Fibroblast of upper back skin (primary cell): Measurements from ENCODE around the gene CPAMD8.
"Not testable (repeated sequence)": the region's sequence is repeated elsewhere in the genome, so short reads cannot be mapped to it uniquely, and the experiment has no call there.

Experiments used
- DNase-seq: peaks from one replicate; pipeline ENCODE4 v3.0.0-alpha.2; 2013

The CPAMD8 gene

DNA sequence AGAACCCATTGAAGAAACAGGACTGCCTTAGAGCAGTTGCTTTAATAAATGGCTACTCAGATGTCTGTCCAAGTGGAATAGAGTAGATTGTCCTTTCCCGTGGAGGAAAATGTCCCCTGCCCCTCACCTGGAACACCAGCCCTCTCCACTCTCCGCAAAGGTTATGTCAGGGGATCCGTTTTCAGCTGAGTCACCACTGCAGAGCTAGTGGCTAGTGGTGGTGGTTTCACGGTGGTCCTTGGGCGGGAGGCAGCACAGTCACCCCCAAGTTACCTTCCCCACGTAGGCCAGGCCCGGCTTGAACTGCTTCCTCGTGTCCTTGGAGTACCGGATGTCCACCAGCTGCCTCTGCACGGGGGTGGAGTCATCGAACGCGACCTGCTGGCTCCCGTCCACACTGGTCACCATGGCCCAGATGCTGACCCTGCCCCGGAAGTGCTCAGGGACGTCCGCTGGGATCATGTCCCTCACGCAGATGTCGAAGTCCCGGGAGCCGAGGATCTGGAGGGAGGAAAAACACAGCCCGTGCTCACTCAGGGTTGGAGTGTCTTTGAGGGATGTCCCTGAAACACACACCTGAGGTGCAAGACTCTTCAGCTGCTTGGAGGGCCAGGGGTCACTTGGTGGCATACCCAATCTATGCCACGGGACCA is 29.6 kb downstream of the CPAMD8 start:
- not testable (repeated sequence) for DNase-seq

DNA sequence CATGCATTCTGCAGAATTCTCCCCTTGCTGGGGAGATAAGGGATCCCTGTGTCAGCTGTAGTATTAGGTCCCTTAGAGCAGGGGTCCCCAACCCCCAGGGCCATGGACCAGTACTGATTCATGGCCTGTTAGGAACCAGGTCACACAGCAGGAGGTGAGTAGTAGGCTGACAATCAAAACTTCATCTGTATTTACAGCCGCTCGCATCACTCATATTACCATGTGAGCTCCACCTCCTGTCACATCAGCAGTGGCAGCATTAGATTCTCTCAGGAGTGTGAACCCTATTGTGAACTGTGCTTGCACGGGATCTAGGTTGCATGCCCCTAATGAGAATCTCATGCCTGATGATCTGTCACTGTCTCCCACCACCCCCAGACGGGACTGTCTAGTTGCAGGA is 37.9 kb downstream of the CPAMD8 start:
- DNase-seq: no peak

DNA sequence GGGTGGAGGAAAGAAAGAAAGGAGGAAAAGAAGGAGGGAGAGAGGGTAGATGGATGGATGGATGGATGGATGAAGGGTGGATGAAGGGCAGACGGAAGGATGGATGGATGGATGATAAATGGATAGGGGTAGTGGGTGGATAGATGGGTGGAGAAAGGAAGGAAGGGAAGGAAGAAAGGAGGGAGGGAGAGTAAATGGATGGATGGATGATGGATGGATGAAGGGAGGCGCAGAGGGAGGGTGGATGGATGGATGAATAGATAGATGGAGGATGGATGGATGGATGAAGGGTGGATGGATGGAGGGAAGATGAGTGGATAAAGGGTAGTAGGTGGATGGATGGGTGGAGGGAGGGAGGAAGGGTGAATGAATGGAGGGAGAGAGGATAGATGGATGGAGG is 41.2 kb downstream of the CPAMD8 start:
- no peak for DNase-seq

DNA sequence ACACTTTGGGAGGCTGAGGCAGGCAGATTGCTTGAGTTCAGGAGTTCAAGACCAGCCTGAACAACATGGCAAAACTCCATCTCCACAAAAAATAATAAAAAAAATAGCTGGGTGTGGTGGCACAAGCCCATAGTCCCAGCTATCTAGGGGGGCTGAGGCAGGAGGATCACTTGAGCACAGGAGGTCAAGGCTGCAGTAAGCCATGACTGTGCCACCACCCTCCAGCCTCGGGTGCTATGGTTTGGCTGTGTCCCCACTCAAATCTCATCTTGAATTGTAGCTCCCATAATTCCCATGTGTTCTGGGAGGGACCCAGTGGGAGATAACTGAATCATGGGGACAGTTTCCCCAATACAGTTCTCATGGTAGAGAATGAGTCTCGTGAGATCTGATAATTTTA is 44.0 kb downstream of the CPAMD8 start:
- not testable (repeated sequence) for DNase-seq

DNA sequence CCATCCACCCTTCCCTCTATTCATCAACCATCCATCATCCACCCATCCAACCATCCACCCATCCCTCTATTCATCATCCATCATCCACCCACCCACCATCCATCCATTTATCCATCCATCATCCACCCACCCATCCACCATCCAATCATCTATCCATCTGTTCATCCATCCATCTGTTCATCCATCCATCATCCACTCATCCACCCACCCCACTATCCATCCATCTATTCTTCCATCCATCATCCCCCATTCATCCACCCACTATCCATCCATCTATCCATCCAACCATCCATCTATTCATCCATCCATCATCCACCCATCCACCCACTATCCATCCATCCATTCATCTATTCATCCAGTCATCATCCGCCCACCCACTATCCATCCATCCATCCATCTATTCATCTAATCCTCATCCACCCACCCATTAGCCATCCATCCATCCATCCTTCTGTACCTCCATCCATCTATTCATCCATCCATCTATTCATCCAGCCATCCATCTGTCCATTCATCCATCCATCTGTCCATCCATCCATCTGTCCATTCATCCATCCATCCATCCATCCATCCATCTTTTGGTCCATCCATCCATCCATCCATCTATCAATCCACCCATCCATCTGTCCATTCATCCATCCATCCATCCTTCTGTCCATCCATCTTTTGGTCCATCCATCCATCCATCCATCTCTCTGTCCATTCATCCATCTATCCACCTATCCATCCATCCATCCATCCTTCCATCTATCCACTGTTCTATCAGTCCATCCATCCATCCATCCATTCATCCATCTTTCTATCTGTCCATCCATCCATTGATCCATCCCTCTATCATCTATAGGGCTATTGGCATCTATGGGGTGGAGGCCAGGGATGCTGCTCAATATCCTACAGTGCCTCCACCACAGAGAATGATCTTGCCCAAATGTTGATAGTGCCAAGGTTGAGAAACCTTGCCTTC is 47.5 kb downstream of the CPAMD8 start:
- no peak for DNase-seq

DNA sequence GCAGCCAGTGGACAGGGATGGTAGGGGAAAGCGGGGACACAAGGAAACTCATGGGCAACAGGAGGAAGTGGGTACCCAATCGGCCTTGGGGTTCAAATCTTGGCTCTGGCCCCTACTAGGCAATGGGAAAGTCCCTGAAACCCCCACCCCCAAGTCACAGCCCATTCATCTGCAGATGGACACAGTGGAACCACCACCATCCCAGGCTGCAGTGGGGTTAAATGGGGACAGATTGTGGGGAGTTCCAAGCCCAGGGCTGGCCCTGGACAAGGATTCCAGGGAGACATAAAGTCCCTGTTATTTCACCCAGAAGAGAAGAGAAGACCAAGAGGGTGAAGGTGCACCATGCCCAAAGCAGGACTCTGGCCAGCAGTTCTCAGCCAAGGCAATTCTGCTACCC is 48.5 kb downstream of the CPAMD8 start:
- no peak for DNase-seq

DNA sequence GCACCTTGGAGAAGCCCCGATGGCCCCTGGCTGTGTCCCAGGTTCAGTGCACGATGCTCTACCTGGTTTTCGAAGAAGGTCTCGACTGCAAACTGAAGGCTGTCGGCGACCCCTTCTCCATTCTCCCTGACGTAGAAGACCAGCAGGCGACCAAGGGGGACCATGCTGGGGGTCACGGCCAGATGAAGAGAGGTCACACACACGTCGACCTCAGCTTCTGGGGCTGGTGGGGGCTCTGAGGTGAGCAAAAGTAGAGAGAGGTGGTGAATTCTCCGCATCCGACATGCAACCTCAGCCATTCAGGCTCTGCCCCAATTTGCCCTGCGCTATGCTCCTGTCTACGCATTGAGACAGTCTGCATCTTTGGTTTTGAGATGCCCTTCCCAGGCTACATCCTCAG is 49.3 kb downstream of the CPAMD8 start:
- DNase-seq: no peak

DNA sequence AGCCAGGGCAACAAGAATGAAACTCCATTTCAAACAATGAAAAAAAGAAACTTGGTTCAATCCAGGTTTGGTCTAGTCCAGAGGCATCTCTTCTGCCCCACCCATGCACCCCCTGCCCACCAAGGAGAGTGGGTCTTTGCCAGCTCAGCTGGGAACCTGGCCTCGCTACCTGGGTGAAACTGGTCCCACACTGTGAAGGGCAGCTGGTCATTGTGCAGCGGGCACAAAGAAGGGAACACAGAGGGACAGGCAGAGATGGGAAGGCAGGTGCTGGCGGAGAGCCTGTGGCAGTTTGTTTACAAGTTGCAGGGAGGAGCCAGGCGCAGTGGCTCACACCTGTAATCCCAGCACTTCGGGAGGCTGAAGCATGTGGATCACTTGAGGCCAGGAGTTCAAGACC is 50.2 kb downstream of the CPAMD8 start:
- no peak for DNase-seq

DNA sequence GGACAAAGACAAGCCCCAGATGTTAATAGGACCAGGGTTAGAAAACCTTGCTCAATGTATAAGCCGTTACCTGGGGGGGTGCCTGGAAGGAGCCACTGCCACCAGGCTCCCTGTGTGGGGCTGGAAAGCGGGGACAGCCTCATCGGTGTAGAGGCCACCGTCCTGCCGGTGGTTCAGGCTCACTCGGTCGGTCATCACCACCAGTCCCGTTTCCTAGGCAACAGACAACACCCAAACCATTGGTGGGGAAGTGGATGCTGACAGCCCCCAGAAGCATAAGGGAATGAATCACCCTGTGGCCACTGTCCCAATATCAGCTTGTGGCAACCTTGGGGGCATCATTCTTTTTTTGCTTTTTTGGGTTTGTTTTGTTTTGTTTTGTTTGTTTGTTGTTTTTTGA is 55.8 kb downstream of the CPAMD8 start:
- no peak for DNase-seq

DNA sequence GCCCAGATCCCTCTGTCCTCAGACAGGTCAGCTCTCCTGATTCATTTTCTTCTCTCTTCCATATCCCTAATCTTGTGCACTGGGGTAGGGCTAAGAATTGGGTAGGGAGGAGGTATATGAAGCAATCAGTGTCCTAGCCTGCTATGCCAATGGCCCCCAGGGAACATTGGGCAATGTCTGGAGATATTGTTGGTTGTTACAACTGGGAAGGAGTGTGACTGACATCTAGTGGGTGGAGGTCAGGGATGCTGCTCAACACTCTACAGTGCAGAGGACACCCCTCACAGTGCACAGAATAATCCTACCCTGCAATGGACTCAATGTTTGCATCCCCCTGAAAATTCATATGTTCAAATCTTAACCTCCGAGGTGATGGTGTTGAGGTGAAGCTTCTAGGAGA is 57.5 kb downstream of the CPAMD8 start:
- no peak for DNase-seq

DNA sequence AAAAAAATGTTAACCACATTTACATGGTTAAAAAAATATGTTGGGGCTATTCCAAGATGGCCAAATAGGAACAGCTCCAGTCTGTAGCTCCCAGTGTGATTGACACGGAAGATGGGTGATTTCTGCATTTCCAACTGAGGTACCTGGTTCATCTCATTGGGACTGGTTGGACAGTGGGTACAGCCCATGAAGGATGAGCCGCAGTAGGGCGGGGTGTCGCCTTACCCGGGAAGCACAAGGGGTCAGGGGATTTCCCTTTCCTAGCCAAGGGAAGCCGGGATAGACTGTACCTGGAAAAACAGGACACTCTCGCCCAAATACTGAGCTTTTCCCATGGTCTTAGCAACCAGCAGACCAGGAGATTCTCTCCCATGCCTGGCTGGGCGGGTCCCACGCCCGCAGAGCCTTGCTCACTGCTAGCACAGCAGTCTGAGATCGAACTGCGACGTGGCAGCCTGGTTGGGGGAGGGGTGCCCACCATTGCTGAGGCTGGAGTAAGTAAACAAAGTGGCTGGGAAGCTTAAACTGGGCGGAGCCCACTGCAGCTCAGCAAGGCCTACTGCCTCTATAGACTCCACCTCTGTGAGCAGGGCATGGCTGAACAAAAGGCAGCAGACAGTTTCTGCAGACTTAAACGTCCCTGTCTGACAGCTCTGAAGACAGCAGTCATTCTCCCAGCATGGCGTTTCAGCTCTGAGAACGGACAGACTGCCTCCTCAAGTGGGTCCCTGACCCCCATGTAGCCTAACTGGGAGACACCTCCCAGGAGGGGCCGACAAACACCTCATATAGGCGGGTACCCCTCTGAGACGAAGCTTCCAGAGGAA is 65.4 kb downstream of the CPAMD8 start:
- not testable (repeated sequence) for DNase-seq

DNA sequence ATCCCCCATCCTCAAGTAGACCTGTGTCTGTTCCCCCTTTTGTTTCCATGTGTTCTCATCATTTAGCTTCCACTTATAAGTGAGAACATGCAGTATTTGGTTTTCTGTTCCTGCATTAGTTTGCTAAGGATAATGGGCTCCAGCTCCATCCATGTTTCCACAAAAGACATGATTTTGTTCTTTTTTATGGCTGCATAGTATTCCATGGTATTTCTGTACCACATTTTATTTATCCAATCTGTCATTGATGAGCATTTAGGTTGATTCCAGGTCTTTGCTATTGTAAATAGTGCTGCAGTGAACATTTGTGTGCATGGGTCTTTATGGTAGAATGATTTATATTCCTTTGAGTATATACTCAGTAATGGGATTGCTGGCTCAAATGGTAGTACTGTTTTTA is 68.3 kb downstream of the CPAMD8 start:
- DNase-seq: not testable (repeated sequence)

DNA sequence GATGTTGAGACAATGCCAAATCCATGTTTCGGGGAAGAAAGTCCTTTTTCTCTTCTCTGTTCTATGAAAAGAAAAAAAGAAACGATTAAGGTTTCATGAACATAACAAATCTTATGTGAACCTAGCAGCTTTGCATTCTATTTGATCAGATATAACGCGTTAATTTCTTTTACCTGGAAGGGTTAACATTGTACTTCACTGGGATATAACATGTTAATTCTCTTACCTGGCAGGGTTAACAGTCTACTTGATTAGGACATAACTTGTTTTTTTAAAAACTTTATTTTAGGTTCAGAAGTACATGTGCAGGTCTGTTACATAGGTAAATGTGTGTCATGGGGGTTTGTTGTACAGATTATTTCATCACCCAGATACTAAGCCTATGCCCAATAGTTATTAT is 68.8 kb downstream of the CPAMD8 start:
- DNase-seq: no peak

DNA sequence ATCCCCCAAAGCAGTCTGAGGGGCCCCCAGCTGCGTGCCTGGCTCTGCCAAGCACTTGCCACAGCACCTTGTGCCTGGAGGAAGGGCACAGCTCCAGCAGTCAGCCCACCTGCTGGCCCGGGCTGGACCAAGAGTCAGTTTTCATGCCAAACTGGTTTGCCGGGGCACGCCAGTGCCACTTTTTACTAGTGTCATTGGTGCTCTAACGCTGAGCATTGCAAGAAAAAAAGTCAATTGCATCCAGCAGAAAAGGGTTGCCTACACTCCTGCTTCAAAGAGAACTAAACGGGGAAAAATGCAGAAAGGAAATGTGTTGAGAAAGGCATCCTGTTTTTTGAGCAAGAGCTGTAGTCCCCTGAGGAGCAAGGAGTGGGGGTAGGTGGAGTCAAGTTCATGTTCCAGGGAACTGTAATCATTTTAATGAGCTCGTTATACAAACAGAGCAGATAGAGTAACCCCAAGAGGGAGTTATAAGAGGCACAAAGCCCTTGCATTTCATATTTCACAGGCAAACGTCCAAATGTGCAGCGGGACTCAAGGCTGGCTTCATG is 69.4 kb downstream of the CPAMD8 start:
- peak; percentile 7 for DNase-seq

DNA sequence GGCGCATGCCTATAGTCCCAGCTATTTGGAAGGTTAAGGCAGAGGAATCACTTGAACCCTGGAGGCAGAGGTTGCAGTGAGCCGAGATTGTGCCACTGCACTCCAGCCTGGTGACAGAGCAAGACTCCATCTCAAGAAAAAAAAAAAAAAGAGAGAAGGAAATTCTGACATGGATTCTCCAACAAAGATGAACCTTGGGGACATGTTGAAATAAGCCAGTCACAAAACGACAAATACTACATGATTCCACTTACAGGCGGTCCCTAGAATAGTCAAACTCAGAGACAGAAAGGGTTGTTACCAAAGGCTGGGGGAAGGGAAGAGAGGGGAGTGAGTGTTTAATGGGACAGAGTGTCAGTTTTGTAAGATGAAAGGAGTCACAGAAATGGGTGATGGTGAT is 71.4 kb downstream of the CPAMD8 start:
- no peak for DNase-seq

DNA sequence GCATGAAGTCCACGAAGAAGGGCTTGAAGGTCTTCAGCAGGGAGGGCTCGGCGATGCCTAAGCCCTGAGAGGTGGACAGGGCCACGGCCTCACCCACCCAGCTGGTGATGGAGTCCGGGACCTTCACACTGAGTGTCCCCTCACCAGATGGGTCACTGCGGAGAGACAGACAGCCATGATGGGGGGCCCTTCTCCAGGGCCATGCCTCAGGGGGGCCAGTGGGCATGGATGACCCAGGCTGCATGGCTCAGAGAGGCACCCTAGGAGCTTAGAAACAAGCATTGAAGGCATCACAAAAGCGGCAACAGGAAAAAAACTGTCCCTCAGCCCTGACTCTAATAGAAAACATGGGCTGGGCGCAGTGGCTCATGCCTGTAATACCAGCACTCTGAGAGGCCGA is 74.6 kb downstream of the CPAMD8 start:
- no peak for DNase-seq

DNA sequence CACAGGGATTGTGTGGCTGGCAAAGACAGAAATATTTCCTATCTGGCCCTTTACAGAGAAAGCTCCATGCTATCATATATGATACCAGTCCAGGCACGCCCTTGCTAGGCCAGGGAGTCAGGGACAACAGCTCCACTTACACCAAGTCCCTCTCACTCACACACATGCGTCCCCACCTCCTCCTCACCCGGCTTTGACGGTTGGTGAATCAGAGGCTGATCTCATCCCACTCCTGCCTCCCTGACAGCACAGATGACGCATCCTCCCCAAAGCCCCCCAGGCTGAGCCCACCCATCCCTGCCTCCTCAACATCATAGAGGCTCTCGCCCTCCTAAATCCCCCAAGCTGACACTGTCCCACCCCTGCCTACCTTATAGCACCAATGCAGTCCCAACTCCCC is 75.1 kb downstream of the CPAMD8 start:
- no peak for DNase-seq

DNA sequence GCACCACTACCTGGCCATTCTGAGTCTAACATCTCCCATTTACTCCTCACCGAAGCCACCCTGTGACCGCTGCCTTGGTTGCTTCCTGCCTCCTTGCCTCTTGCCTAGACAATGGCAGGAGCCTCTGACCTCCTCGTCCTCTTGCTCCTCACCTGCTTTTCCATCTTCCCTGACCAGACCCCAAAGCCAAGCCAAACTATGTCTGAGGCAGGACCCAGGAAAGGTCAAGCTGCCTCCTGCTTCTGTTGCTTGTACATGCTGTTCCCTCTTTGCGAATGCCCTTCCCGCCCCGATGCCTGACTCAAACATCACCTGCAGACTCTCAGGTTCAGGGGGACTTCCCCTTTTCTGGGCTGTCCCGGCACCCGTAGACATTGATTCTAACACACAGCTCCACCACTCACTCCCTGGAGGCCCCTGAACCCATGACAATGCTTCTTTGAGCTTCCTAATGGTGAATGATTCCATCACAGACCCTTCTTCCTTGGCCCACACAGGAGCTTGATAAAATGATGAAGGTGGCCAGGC is 77.0 kb downstream of the CPAMD8 start:
- no peak for DNase-seq

DNA sequence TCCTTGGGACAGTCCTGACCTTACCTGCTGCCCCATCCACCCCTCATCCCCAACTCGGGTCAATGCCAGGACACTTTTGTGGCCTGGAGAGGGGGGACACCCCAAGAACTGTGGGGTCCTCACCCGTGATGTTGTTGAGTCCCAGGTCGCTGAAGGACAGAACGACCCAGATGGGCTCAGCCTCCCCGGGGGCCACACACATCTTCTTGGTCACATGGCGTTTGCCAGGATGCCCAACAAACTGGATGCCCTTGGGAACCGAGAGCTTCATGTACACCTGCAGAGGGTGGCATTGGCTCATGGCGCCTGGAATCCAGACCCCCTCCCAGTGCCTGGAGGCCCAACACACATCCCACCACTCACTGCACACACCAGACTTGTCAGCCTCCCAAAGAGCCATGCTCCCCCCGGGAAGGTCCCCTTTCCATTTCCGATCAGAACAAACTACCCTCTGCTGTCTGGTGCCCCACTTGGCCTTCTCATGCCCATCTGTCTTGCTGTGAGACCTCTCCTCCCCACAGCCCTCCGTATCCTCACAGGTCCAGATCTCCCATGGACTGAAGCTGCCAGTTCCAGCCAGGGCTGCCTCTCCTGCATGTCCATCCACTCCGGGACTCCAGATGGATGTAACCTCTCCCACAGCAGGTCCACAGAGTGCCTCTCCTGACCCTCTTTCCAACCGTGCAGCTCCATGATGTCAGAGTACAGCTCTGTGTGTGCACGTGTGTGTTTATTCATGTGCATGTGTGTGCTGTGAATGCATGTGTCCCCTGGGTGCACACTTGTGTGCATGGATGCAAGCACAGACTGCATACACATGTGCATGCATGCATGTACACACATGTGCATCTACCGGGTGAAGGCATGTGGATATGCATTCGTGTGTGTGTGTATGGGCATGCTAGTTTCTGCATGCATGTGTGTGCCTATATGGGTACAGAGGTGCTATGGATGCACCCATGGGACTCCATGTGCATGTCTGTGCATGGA is 79.4 kb downstream of the CPAMD8 start:
- no peak for DNase-seq

DNA sequence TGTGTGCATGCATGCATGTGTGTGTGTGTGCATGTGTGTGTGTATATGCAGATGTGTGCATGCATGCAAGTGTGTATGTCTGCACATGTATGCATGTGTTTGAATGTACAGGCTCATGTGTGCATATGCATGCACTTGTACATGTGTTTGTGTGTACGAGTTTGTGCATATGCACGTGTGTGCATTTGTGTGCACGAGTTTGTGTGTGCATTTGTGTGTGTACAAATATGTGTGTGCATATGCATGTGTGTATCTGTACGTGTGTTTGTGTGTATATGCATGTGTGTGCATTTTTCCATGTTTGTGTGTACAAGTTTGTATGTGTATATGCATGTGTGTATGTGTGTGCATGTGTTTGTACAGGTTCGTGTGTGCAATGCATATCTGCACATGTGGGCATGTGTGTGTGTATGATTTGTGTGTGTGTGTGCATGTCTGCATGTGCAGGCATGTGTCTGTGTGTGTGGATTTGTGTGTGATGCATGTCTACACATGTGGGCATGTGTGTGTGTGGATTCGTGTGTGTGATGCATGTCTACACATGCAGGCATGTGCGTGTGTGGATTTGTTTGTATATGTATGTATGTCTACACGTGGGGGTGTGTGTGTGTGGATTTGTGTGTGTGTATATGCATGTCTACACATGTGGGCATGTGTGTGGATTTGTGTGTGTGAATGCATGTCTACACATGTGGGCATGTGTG is 80.7 kb downstream of the CPAMD8 start:
- DNase-seq: no peak

DNA sequence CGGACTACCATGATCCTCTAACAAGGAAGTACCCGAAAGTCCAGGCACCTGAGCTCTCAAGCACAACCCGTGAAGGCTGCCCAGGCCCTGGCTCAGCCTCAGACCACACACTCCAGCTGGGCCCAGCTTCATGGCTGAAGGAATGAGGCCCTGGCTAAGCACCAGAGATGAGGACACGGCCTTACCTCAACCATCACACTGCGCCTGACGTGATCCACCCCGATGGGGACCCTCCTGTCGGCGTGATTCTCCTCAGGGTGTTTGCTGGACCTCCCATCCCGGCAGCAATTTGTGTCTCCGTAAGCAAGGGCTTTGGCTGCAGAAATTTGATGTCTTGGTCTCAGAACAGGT is 81.3 kb downstream of the CPAMD8 start:
- DNase-seq: no peak
